Measurements from ENCODE around the gene GALNT1.

GALNT1 gene

GRCh38 chr18:35616664-35617423, 35.3 kb downstream of the GALNT1 start:
- DNase-seq, result peak in 9 of 51 donors; percentile 1 to 19 (median 5)

GRCh38 chr18:35617865-35618264, 36.3 kb downstream of the GALNT1 start:
- no peak for DNase-seq

GRCh38 chr18:35618289-35618688, 36.7 kb downstream of the GALNT1 start:
- no peak for DNase-seq

GRCh38 chr18:35618696-35619095, 37.2 kb downstream of the GALNT1 start:
- DNase-seq, result no peak

GRCh38 chr18:35619464-35619863, 37.9 kb downstream of the GALNT1 start:
- DNase-seq, result peak in 32 of 51 donors; percentile 5 to 75 (median 32)

GRCh38 chr18:35619941-35620340, 38.4 kb downstream of the GALNT1 start:
- DNase-seq, result peak in 2 of 51 donors; percentile 23 to 39

- DNase-seq, result peak in 1 of 51 donors; percentile 1
These were observed 39.2 kb downstream of the GALNT1 start for GRCh38 chr18:35620765-35621164.

GRCh38 chr18:35623255-35623654, 41.7 kb downstream of the GALNT1 start:
- no peak for DNase-seq

GRCh38 chr18:35624146-35624545, 42.6 kb downstream of the GALNT1 start:
- DNase-seq, result no peak

GRCh38 chr18:35625232-35625631, 43.7 kb downstream of the GALNT1 start:
- no peak for DNase-seq

GRCh38 chr18:35633761-35634160, 52.2 kb downstream of the GALNT1 start:
- no peak for DNase-seq

- no peak for DNase-seq
These were observed 52.8 kb downstream of the GALNT1 start for GRCh38 chr18:35634323-35634722.

GRCh38 chr18:35635170-35635569, 53.6 kb downstream of the GALNT1 start:
- no peak for DNase-seq

GRCh38 chr18:35637227-35637626, 55.7 kb downstream of the GALNT1 start:
- DNase-seq, result no peak

- no peak for DNase-seq
These were observed 57.8 kb downstream of the GALNT1 start for GRCh38 chr18:35639296-35639695.

- DNase-seq, result no peak
These were observed 59.9 kb downstream of the GALNT1 start for GRCh38 chr18:35641467-35641866.

GRCh38 chr18:35641916-35642315, 60.4 kb downstream of the GALNT1 start:
- no peak for DNase-seq

- no peak for DNase-seq
These were observed 61.3 kb downstream of the GALNT1 start for GRCh38 chr18:35642802-35643201.

GRCh38 chr18:35646449-35646848, 64.9 kb downstream of the GALNT1 start:
- no peak for DNase-seq

- DNase-seq, result no peak
These were observed 72.0 kb downstream of the GALNT1 start for GRCh38 chr18:35653392-35654135.

GRCh38 chr18:35658112-35658511, 76.6 kb downstream of the GALNT1 start:
- no peak for DNase-seq

GRCh38 chr18:35661483-35662146, 80.1 kb downstream of the GALNT1 start:
- DNase-seq, result peak in 1 of 51 donors; percentile 5

Measured in hypothalamus (tissue), 51 donors.